OCI-LY7 (cell line): Measurements from ENCODE around the gene TXNDC11. TPM values are rescaled to one million over a fixed set of nuclear protein-coding genes. Genes with fewer than 3 reads are reported as not detected.

Source experiments
- BruUV-seq: library from RNA; stranded (reverse); fragments of 400-500 nt; replicated peaks from 2 replicates; lab custom pipeline; 2021; lab: Mats Ljungman, UMichigan
- CTCF ChIA-PET: fragments of 300-600 bp; sonication (Branson Sonifier 250); formaldehyde crosslinking; loops from one replicate; lab custom pipeline; 2022; ENCODE audit warnings: antibody characterized with exemption; ENCODE audit not compliant: unreplicated experiment; lab: Charles Lee
- POLR2A ChIA-PET: fragments of 300-600 bp; sonication (Branson Sonifier 250); formaldehyde crosslinking; loops from one replicate; lab custom pipeline; 2022; ENCODE audit warnings: antibody characterized with exemption; lab: Charles Lee
- DNase-seq: peaks from one replicate; pipeline ENCODE4 v3.0.0-alpha.2; 2015; ENCODE audit warnings: low spot score
- H2AFZ ChIP-seq: fragments of 200-600 bp; sonication (generic), shearing (Covaris generic); 2 replicates; pipeline ENCODE4 v1.6.1; 2014; ENCODE audit warnings: mild to moderate bottlenecking, antibody characterized with exemption, low read length, moderate library complexity
- H3K27ac ChIP-seq: fragments of 200-600 bp; sonication (generic); 2 replicates; pipeline ENCODE4 v1.5.1; 2014; ENCODE audit warnings: mixed run types, low read depth, mild to moderate bottlenecking, moderate library complexity, low read length, inconsistent platforms; ENCODE audit not compliant: poor library complexity, severe bottlenecking
- H3K36me3 ChIP-seq: fragments of 200-600 bp; sonication (generic); 2 replicates; pipeline ENCODE4 v1.6.1; 2014; ENCODE audit warnings: mild to moderate bottlenecking, antibody characterized with exemption, low read length, moderate library complexity, mixed read lengths; ENCODE audit not compliant: insufficient read depth
- H3K4me1 ChIP-seq: fragments of 200-600 bp; sonication (generic); 2 replicates; pipeline ENCODE4 v1.5.1; 2014; ENCODE audit warnings: mild to moderate bottlenecking, low read length; ENCODE audit not compliant: insufficient read depth, poor library complexity, severe bottlenecking
- H3K4me2 ChIP-seq: fragments of 200-600 bp; sonication (generic); 2 replicates; pipeline ENCODE4 v1.6.1; 2014; ENCODE audit warnings: mild to moderate bottlenecking, low read length
- H3K4me3 ChIP-seq: fragments of 200-600 bp; sonication (generic); 2 replicates; pipeline ENCODE4 v1.5.1; 2014; ENCODE audit warnings: mild to moderate bottlenecking, low read depth, low read length; ENCODE audit not compliant: poor library complexity, severe bottlenecking
- H3K79me2 ChIP-seq: fragments of 200-600 bp; sonication (generic); 2 replicates; pipeline ENCODE4 v1.6.1; 2016; ENCODE audit warnings: low read depth, mild to moderate bottlenecking, low read length, moderate library complexity, mixed read lengths; ENCODE audit not compliant: insufficient read depth
- H3K9me2 ChIP-seq: fragments of 200-600 bp; sonication (generic); 2 replicates; pipeline ENCODE4 v1.6.1; 2016; ENCODE audit warnings: mild to moderate bottlenecking, low read length, mixed read lengths; ENCODE audit not compliant: insufficient read depth
- H3K9me3 ChIP-seq: fragments of 200-600 bp; sonication (generic); 2 replicates; pipeline ENCODE4 v1.6.1; 2014; ENCODE audit warnings: mild to moderate bottlenecking, mixed run types, low read length, mixed read lengths
- H4K20me1 ChIP-seq: fragments of 200-600 bp; sonication (generic); 2 replicates; pipeline ENCODE4 v1.6.1; 2014; ENCODE audit warnings: mild to moderate bottlenecking, antibody characterized with exemption, low read length, moderate library complexity, mixed read lengths; ENCODE audit not compliant: insufficient read depth
- CTCF ChIP-seq: fragments of 200-600 bp; sonication (generic); conservative IDR thresholded peaks from 2 replicates; pipeline ENCODE4 v1.5.1; 2014; ENCODE audit warnings: mild to moderate bottlenecking, antibody characterized with exemption, low read length, moderate library complexity, mixed read lengths
- EZH2phosphoT487 ChIP-seq: fragments of 200-600 bp; sonication (generic); IDR thresholded peaks from 2 replicates; pipeline ENCODE4 v1.6.1; 2018; ENCODE audit warnings: low read depth, borderline replicate concordance, mild to moderate bottlenecking, mixed run types, antibody characterized with exemption, low read length, moderate library complexity, mixed read lengths
- intact Hi-C: fragments of 100-400 bp; cut with micrococcal nuclease; formaldehyde crosslinking; loops from one replicate; pipeline ENCODE4 v1.10.0; 2022; ENCODE audit not compliant: unreplicated experiment
- total RNA-seq, 2 experiments: library from RNA; depleted of rRNA in 1 of 2; stranded (reverse); fragments of >200 nt in 1 of 2; shearing (Covaris generic) in 1 of 2; gene quantifications; 2 replicates each; pipeline ENCODE4 v1.2.3, GENCODE V29; 2014 to 2022

TXNDC11 gene
- total RNA-seq, 2 experiments from 2014 or later: 88.6 to 96.0 TPM

- no peak for DNase-seq
- Histone ChIP-seq H3K4me3 (no peak overlapping the region), H3K79me2 (no peaks in the 10 kb centered on the region), H2AFZ (no peak overlapping the region), H3K4me2 (no peak overlapping the region), H3K36me3 (no peaks in the 10 kb centered on the region), H3K4me1 (peaks cover 39% of the 10 kb centered on the region), H3K27ac (no peak overlapping the region), H3K9me3 (no peaks in the 10 kb centered on the region), H3K9me2 (no peaks in the 10 kb centered on the region), H4K20me1 (no peaks in the 10 kb centered on the region)
- CTCF ChIA-PET: no interaction called here
- POLR2A ChIA-PET: interaction anchor here (0.5 to 1.0 kb wide), 3 partner anchors 10 to 189 kb away, joined by 3 to 8 read pairs (median 6); no protein-coding TSS in a partner anchor
- intact Hi-C loops: no loop called here
- TF ChIP-seq CTCF (no peak), EZH2phosphoT487 (no peak)
- no TSS peak for BruUV-seq
These were observed 103.6 kb downstream of the TXNDC11 start for GRCh38 chr16:11639008-11639562.

GRCh38 chr16:11638140-11638539 lies 104.5 kb downstream of the TXNDC11 start:
- no peaks in the 10 kb centered on the region for H3K9me3 ChIP-seq
- no peaks in the 10 kb centered on the region for H4K20me1 ChIP-seq
- BruUV-seq: no TSS peak
- no peak overlapping the region for H3K4me3 ChIP-seq
- H3K36me3 ChIP-seq: no peaks in the 10 kb centered on the region
- ChIA-PET POLR2A (interaction anchor here (1.0 kb wide), 1 partner anchor 9 kb away, joined by 6 read pairs; no protein-coding TSS in a partner anchor), CTCF (no interaction called here)
- no peaks in the 10 kb centered on the region for H3K9me2 ChIP-seq
- no peak overlapping the region for H3K27ac ChIP-seq
- no peak for DNase-seq
- H3K4me1 ChIP-seq: peaks cover 43% of the 10 kb centered on the region
- H3K79me2 ChIP-seq: no peaks in the 10 kb centered on the region
- intact Hi-C loops: no loop called here
- no peak overlapping the region for H2AFZ ChIP-seq
- TF ChIP-seq EZH2phosphoT487 (no peak), CTCF (no peak)
- H3K4me2 ChIP-seq: no peak overlapping the region

- CTCF ChIA-PET: no interaction called here
- Histone ChIP-seq H3K79me2 (no peaks in the 10 kb centered on the region), H2AFZ (no peak overlapping the region), H3K9me2 (no peaks in the 10 kb centered on the region), H4K20me1 (no peaks in the 10 kb centered on the region), H3K4me1 (peaks cover 37% of the 10 kb centered on the region), H3K27ac (no peak overlapping the region), H3K36me3 (no peaks in the 10 kb centered on the region), H3K4me3 (no peak overlapping the region), H3K4me2 (no peak overlapping the region), H3K9me3 (no peaks in the 10 kb centered on the region)
- intact Hi-C loops: no loop called here
- no peak for TF ChIP-seq CTCF
- TF ChIP-seq EZH2phosphoT487: no peak
- no TSS peak for BruUV-seq
- no peak for DNase-seq
- POLR2A ChIA-PET: interaction anchor here (0.8 to 1.4 kb wide), 2 partner anchors 15 to 197 kb away, joined by 3 to 4 read pairs; no protein-coding TSS in a partner anchor
These were observed 105.3 kb downstream of the TXNDC11 start for GRCh38 chr16:11637320-11637719.
